ENCODE data around the gene TLX2. TPM values are rescaled to one million over a fixed set of nuclear protein-coding genes. Genes with fewer than 3 reads are reported as not detected.
"Not testable (repeated sequence)": the region's sequence is repeated elsewhere in the genome, so short reads cannot be mapped to it uniquely, and the experiment has no call there.

TLX2 gene
- total and polyA plus RNA-seq, 8 donors: 0.08 TPM; not detected in 6

DNA sequence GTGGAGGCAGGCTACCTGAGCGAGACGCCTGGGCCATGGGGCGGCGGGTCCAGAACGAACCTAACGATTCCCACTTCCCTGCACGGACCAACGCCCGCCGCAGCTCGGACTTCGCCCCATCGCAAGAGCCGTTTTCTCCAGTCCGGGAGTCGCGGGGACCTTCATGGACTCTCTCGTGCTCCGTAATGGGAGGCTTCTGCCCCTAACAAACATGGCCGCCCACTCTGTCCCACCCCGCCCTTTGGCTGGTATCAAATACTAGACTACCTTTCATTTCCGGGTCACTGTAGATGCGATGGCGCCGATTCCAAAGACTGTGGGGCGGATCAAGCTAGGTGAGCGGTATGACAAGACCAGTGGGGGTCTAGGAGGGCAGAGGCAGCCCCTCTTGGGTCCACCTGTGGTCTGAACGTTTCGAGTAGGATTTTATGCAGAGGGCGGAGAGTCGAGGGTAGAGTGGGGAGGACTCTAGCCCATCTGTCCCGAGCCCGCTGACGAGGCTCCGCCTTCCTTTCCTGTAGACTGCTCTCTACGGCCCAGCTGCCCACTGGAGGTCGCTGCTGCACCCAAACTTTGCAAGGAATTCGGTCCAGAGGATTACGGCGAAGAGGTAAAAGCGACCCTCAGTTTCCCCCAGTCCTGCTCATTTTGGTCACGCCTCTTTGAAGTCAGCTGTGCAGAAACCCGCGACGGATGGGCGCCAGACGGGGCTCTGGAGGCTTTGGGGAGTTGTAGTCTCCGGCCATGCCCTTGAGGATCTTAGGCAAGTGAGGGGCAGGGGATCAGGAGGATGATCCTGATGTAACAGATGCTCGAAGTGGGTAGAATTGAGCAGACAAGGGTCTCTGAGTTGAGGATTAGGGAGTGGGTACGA is 31.2 kb upstream of the TLX2 start, which contains the start of the genes CCDC142 and TTC31:
CCDC142 (minus strand) TSS at position 198 of the 874 bp plus-strand sequence; CDS start at position 37, 161 bp downstream.
TTC31 (plus strand) TSS at position 281 of the 874 bp plus-strand sequence; CDS start at position 296, 15 bp downstream.
- TF ChIP-seq, protein P1, sequence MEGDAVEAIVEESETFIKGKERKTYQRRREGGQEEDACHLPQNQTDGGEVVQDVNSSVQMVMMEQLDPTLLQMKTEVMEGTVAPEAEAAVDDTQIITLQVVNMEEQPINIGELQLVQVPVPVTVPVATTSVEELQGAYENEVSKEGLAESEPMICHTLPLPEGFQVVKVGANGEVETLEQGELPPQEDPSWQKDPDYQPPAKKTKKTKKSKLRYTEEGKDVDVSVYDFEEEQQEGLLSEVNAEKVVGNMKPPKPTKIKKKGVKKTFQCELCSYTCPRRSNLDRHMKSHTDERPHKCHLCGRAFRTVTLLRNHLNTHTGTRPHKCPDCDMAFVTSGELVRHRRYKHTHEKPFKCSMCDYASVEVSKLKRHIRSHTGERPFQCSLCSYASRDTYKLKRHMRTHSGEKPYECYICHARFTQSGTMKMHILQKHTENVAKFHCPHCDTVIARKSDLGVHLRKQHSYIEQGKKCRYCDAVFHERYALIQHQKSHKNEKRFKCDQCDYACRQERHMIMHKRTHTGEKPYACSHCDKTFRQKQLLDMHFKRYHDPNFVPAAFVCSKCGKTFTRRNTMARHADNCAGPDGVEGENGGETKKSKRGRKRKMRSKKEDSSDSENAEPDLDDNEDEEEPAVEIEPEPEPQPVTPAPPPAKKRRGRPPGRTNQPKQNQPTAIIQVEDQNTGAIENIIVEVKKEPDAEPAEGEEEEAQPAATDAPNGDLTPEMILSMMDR (IDR thresholded peaks at IDR 0.05): peak; percentile 65 to 89
- Histone ChIP-seq H3K9me3 (no peaks in the 10 kb centered on the region), H3K27me3 (no peaks in the 10 kb centered on the region), H3K4me1 (peaks cover 19 to 44% of the 10 kb centered on the region in 2 donors), H3K4me3 (peak within 1 kb of the TSS; percentile 84 to 96), H3K36me3 (peaks cover 0 to 38% of the 10 kb centered on the region in 2 donors), H3K27ac (peak within 1 kb of the TSS; percentile 89 to 94)
- ATAC-seq (peak; percentile 97), DNase-seq (peak; percentile 96 to 99 (median 96))
- intact Hi-C loops (cut with DNase I): loop anchor here in 1 of 2 donors (5.0 kb wide), 1 partner anchor 104 kb away; no protein-coding TSS in a partner anchor

DNA sequence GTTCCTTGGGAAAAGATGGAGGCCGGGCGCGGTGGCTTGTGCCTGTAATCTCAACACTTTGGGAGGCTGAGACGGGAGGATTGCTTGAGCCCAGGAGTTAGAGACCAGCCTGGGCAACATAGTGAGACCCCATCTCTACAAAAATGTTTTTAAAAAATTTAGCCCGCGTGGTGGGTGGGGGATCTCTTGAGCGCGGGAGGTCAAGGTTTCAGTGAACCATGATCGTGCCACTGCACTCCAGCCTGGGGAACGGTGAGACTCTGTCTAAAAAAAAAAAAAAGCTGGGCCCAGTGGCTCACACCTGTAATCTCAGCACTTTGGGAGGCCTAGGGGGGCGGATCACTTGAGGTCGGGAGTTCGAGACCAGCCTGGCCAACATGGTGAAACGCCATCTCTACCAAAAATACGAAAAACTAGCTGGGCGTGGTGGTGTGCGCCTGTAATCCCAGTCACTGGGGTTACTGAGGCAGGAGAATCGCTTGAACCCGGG is 30.5 kb upstream of the TLX2 start:
- Histone ChIP-seq H3K36me3 (peaks cover 0 to 42% of the 10 kb centered on the region in 2 donors), H3K4me3 (peak overlapping the region; percentile 84 to 96), H3K4me1 (peaks cover 19 to 44% of the 10 kb centered on the region in 2 donors), H3K27ac (peak overlapping the region in 1 of 2 donors; percentile 94)
- intact Hi-C loops (cut with DNase I): loop anchor here in 1 of 2 donors (5.0 kb wide), 1 partner anchor 104 kb away; no protein-coding TSS in a partner anchor
- not testable (repeated sequence) for H3K9me3 ChIP-seq, ATAC-seq, H3K27me3 ChIP-seq
- DNase-seq: peak in 1 of 4 donors; percentile 9

DNA sequence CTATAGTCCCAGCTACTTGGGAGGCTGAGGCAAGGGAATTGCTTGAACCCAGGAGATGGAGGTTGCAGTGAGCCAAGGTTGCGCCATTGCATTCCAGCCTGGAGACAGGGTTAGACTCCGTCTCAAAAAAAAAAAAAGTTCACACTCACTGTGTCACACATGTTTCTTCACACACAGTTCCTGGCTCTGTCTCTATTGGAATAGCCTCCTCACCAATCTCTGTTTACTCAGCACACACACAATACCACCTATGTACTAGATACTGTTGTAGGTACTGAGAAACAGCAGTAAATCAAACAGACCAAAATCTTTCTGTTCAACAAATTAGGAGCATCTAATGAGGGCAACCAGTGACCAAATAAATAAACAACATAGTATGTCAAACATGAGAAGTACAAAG is 28.1 kb upstream of the TLX2 start:
- intact Hi-C loops (cut with DNase I): no loop called here
- Histone ChIP-seq H3K4me1 (peaks cover 14 to 26% of the 10 kb centered on the region in 2 donors), H3K4me3 (no peak overlapping the region), H3K27me3 (no peaks in the 10 kb centered on the region), H3K9me3 (no peaks in the 10 kb centered on the region), H3K36me3 (peaks cover 0 to 56% of the 10 kb centered on the region in 2 donors), H3K27ac (no peak overlapping the region)
- ATAC-seq: no peak
- TF ChIP-seq, protein P1 (IDR thresholded peaks at IDR 0.05): no peak
- DNase-seq: no peak

DNA sequence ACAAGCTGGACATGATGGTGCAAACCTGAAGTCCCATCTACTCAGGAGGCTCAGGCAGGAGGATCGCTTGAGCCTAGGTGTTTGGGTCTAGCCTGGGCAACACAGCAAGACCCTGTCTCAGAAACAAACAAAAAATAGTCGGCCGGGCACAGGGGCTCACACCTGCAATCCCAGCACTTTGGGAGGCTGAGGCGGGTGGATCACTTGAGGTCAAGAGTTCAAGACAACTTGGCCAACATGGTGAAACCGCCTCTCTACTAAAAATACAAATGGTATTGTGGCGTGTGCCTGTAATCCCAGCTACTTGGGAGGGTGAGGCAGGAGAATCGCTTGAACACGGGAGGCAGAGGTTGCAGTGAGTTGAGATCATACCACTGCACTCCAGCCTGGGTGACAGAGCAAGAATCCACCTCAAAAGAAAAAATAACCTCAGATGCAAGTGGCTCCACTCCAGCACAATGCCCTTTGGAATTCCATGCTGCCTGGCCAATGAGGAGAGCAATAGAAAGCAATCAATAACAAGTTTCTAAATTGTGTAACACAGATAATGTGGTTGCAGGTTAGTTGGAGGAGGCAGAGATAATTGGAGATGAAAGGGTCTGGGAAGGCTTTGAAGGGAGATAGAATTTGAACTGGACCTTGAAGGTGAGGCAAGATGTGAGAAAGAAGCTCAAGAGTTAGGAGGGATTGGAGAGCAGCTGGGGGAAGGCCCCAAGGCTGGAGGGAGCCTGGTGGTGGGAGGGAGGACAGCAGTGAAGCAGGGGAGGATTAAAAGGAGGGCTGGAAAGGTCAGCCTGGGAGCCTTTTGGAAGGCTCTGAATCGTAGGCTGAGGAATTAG is 25.4 kb upstream of the TLX2 start:
- Histone ChIP-seq H3K4me3 (no peak overlapping the region), H3K36me3 (peaks cover 0 to 83% of the 10 kb centered on the region in 2 donors), H3K4me1 (peaks cover 0 to 7% of the 10 kb centered on the region in 2 donors), H3K9me3 (no peaks in the 10 kb centered on the region), H3K27ac (no peak overlapping the region), H3K27me3 (no peaks in the 10 kb centered on the region)
- TF ChIP-seq, protein P1 (IDR thresholded peaks at IDR 0.05): no peak
- ATAC-seq (no peak), DNase-seq (peak in 1 of 4 donors; percentile 16)
- intact Hi-C loops (cut with DNase I): no loop called here

DNA sequence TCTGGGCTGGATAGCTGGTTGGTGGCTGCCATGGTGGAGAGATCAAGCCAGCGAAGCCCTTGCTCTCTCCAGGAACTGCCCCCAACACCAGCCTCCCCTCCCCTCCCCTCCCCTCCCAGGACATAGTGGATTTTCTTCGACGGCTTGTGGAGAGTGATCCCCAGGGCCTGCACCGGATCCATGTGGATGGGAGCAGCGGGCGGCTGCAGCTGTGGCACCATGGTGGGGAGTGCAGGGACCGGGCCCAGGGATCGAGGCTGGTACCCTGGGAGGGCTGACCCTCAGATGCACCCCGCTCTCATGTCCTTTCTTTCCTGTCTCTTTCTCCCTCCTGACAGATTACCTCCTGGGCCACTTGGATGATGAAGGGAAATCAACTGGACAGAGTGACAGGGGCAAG is 24.3 kb upstream of the TLX2 start:
- TF ChIP-seq, protein P1 (IDR thresholded peaks at IDR 0.05): no peak
- no peaks in the 10 kb centered on the region for H3K27me3 ChIP-seq
- H3K4me3 ChIP-seq: no peak overlapping the region
- no peak overlapping the region for H3K27ac ChIP-seq
- intact Hi-C loops (cut with DNase I): no loop called here
- no peaks in the 10 kb centered on the region for H3K4me1 ChIP-seq
- peaks cover 0 to 91% of the 10 kb centered on the region in 2 donors for H3K36me3 ChIP-seq
- peak in 1 of 4 donors; percentile 53 for DNase-seq
- no peak for ATAC-seq
- no peaks in the 10 kb centered on the region for H3K9me3 ChIP-seq

Measured in left lung (tissue), 10 donors.